ENCODE measurements around the gene OR51B4.

The OR51B4 gene

GRCh38 chr11:5285703-5286340 lies 15.9 kb downstream of the OR51B4 start:
- TF ChIP-seq, protein P1, sequence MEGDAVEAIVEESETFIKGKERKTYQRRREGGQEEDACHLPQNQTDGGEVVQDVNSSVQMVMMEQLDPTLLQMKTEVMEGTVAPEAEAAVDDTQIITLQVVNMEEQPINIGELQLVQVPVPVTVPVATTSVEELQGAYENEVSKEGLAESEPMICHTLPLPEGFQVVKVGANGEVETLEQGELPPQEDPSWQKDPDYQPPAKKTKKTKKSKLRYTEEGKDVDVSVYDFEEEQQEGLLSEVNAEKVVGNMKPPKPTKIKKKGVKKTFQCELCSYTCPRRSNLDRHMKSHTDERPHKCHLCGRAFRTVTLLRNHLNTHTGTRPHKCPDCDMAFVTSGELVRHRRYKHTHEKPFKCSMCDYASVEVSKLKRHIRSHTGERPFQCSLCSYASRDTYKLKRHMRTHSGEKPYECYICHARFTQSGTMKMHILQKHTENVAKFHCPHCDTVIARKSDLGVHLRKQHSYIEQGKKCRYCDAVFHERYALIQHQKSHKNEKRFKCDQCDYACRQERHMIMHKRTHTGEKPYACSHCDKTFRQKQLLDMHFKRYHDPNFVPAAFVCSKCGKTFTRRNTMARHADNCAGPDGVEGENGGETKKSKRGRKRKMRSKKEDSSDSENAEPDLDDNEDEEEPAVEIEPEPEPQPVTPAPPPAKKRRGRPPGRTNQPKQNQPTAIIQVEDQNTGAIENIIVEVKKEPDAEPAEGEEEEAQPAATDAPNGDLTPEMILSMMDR (IDR thresholded peaks at IDR 0.05) = no peak
- H3K9me3 Mint-ChIP-seq = no peaks in the 10 kb centered on the region

GRCh38 chr11:5284637-5285036 lies 17.1 kb downstream of the OR51B4 start:
- Mint-ChIP-seq H3K9me3 (no peaks in the 10 kb centered on the region), H3K36me3 (ENCODE audit: low read depth) (no peaks in the 10 kb centered on the region), H3K4me3 (no peak overlapping the region), H3K27ac (no peak overlapping the region), H3K4me1 (peaks cover 5% of the 10 kb centered on the region), H3K27me3 (ENCODE audit: low read depth, poor library complexity) (peaks cover 10% of the 10 kb centered on the region)
- TF ChIP-seq, protein P1 (IDR thresholded peaks at IDR 0.05) = no peak
- no peak for DNase-seq

More at GRCh38 chr11:5285703-5286340, 15.9 kb downstream of the OR51B4 start:
- peaks cover 7% of the 10 kb centered on the region for H3K27me3 Mint-ChIP-seq (ENCODE audit: low read depth, poor library complexity)
- H3K27ac Mint-ChIP-seq = no peak overlapping the region
- peaks cover under 1% of the 10 kb centered on the region for H3K4me1 Mint-ChIP-seq
- DNase-seq = no peak
- no peak overlapping the region for H3K4me3 Mint-ChIP-seq
- H3K36me3 Mint-ChIP-seq (ENCODE audit: low read depth) = no peaks in the 10 kb centered on the region

DNA sequence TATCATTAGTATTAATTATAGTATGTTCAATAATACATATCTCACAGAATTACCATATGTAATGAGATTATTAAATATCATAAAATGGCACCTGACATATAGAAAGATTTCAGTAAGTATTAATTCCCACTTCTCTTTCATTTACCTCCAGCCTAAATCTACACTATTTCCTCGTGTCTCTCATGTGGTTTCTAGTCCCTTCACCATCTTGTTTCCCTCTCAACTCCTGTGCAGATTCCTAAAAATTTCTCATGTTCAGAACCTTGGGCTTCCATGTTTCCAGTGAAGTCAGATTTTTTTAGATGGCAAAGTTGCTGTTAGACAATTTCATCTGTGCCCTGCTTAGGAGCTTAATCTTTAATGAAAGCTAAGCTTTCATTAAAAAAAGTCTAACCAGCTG lies 17.9 kb downstream of the OR51B4 start:
- peaks cover 5% of the 10 kb centered on the region for H3K4me1 Mint-ChIP-seq
- peaks cover 10% of the 10 kb centered on the region for H3K27me3 Mint-ChIP-seq (ENCODE audit: low read depth, poor library complexity)
- H3K27ac Mint-ChIP-seq = no peak overlapping the region
- no peaks in the 10 kb centered on the region for H3K9me3 Mint-ChIP-seq
- H3K4me3 Mint-ChIP-seq = no peak overlapping the region
- no peaks in the 10 kb centered on the region for H3K36me3 Mint-ChIP-seq (ENCODE audit: low read depth)
- DNase-seq = no peak
- TF ChIP-seq, protein P1 (IDR thresholded peaks at IDR 0.05) = no peak

GRCh38 chr11:5283086-5283485 lies 18.7 kb downstream of the OR51B4 start:
- peaks cover 5% of the 10 kb centered on the region for H3K27me3 Mint-ChIP-seq (ENCODE audit: low read depth, poor library complexity)
- no peaks in the 10 kb centered on the region for H3K36me3 Mint-ChIP-seq (ENCODE audit: low read depth)
- H3K4me3 Mint-ChIP-seq = no peak overlapping the region
- H3K4me1 Mint-ChIP-seq = peaks cover 5% of the 10 kb centered on the region
- DNase-seq = no peak
- TF ChIP-seq, protein P1 (IDR thresholded peaks at IDR 0.05) = no peak
- no peak overlapping the region for H3K27ac Mint-ChIP-seq
- no peaks in the 10 kb centered on the region for H3K9me3 Mint-ChIP-seq

- Mint-ChIP-seq H3K27ac (no peak overlapping the region), H3K4me1 (peaks cover 5% of the 10 kb centered on the region), H3K27me3 (ENCODE audit: low read depth, poor library complexity) (peaks cover 5% of the 10 kb centered on the region), H3K9me3 (no peaks in the 10 kb centered on the region), H3K36me3 (ENCODE audit: low read depth) (no peaks in the 10 kb centered on the region), H3K4me3 (no peak overlapping the region)
- TF ChIP-seq, protein P1 (IDR thresholded peaks at IDR 0.05) = no peak
- no peak for DNase-seq
Observed at GRCh38 chr11:5282628-5283027, 19.1 kb downstream of the OR51B4 start.

DNA sequence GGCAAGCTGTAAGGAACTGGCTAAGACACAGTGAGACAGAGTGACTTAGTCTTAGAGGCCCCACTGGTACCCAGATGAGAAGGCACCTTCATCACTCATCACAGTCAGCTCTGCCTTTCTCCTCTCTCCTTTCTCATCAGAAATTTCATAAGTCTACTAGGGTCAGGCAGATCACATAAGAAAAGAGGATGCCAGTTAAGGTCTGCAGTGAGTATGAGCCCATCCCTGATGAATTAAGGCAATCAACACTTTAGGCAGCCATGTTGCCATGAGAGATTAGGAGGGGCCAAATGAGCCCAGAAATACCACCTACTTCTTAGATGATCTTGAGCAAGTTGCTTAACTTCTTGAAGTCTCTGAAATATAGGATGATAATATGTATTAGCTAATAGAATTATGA lies 20.1 kb downstream of the OR51B4 start:
- H3K4me3 Mint-ChIP-seq = no peak overlapping the region
- TF ChIP-seq, protein P1 (IDR thresholded peaks at IDR 0.05) = no peak
- H3K27ac Mint-ChIP-seq = no peak overlapping the region
- DNase-seq = no peak
- H3K4me1 Mint-ChIP-seq = peaks cover 5% of the 10 kb centered on the region
- no peaks in the 10 kb centered on the region for H3K36me3 Mint-ChIP-seq (ENCODE audit: low read depth)
- peaks cover 5% of the 10 kb centered on the region for H3K27me3 Mint-ChIP-seq (ENCODE audit: low read depth, poor library complexity)
- no peaks in the 10 kb centered on the region for H3K9me3 Mint-ChIP-seq
